HG02870 (cell line): ENCODE data around the gene AMIGO2.
"Not testable (repeated sequence)": the region's sequence is repeated elsewhere in the genome, so short reads cannot be mapped to it uniquely, and the experiment has no call there.

Source experiments
- ATAC-seq: cut with Tn5 transposase; IDR thresholded peaks from one replicate; pipeline ENCODE4 v1.9.1; 2021; ENCODE audit warnings: mild to moderate bottlenecking, moderate library complexity; ENCODE audit not compliant: unreplicated experiment

The AMIGO2 gene

DNA sequence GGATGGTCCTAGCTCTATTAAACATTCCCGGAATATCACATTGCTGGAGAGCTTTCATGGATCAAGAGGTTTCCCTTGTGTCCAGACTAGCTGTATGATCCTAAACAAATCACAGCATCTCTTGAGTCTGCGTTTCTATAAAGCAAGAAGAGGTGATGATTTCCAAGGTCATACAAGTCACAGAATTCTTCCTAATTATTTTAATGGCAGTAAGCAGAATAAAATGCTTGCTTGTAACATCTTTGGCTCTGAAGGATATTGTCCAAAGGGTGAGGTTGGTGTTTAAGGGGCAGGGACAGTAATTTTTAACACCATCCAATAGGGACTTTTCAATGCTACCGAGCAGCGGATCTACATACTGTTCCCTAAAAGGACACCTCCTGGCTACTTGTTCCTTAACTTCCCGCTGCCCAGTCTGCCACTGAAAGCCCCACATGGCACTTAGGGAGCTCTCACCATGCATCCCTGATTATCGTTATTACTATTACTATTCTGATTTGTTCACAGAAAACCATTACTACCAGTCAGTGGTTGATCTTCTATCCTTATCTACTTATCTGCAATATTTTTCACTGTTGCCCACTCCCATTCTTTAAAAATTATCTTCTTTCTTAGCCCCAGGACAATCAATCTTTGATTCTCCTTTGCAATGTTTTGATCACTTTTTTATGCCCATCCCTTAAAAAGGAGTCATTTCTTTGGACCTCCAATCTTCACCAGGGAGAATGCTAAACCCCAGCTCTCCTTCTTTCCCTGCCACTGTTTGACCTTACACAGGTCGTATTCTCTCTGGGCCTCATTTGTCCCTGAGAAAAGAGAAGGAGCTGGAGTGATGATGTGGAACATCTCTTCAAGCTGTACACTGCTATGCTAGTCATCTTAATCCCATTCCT is 4.3 kb downstream of the AMIGO2 start:
- no peak for ATAC-seq

DNA sequence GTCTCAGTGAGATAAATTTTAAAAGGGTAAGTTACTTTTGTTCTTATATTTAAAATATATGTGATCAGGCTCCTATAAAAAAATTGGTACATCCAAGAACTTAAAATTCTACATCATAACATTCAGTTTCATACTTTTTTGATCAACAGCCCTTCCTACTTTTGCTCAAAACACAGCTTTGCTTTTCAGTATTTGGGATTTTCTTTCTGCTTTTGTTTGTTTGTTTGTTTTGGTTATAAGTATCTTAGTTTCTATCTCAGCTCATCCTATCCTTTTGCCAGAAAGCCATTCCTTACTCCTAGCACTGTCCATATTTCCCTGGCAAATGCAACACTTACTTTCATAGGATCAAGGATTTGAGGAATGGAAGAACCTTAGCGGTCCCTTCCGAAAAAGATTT is 5.0 kb downstream of the AMIGO2 start:
- no peak for ATAC-seq

DNA sequence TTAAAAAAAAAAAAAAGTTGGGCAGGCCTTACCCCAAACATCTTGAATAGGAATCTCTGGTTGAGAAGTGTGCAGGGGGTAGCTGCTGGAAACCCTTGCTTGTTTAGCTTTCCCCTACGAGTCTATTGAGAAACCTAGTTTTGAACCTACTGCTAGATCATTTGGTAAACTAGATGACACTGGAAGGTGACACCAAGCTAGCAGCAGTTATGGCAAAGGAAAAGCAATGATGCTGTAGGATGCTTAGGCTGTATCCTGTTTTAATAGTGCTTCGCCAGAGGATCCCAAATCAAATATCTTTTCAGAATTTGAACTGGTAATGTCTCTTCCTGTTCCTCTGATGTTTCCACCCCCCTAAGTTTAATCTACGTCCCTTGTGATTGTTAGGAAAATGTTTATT is 5.8 kb downstream of the AMIGO2 start:
- no peak for ATAC-seq

DNA sequence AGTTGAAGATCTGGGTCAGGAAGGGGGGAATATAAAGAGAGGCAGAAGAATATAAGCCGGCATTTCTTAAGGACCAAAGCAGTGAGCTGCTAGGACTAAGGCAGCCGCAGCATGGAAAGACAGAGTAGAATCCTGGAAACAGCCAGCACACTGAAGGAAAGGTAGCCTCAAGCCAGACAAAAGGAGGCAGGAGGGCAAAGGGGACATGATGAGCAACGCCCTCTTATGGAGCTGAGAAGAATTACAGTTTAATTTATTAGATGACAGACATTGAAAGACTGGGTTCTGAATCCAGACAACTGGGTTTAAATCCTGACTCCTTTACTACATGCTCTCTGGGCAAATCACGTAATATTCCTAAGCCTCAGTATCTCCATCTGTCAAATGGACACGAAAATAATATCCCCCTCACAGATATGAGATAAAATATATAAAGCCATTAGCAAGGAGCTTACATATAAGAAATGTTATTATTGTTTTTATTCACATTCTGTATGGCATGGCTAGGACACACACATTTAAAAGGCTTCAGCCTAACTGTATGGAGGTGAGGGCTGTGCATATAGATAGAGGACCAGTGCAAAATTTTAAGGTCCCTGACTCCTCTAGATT is 8.4 kb downstream of the AMIGO2 start:
- no peak for ATAC-seq

DNA sequence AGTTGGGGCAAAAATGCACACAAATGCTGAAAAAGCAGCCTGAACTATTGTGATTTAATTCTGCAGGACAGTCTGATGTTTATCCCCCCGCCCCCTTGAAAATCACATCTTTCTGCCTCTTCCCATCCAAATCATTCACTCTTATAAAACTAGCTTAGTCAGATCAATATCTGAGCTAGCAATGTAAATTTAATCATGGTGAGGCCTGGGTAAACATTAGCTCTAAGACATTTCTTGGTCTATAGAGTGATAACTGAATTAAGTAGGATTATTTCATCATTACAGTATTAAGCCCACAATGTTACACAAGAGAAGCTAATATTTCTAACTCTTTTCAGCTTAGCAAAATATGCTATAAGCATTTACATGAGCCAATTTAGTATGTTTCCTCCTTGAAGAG is 9.4 kb downstream of the AMIGO2 start:
- no peak for ATAC-seq

DNA sequence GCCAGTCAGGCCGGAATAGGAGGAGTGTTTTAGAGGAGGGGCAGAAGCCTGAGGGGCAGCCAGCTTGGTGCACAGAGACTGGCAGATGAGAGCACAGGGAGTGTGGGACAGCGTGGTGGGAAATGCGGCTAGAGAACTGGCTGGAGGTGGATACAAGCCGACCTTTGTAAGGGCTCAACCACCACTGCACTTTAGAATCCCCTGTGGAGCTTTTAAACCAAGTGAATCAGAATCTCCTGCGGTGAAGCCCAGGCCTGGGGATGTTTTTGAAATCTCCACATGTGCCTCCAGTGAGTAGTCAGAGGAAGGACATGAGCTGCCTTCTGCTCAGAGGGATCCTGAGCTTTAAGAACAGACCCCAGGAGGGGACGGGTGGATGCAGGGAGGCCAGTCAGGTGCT is 11.2 kb downstream of the AMIGO2 start:
- ATAC-seq, result no peak

DNA sequence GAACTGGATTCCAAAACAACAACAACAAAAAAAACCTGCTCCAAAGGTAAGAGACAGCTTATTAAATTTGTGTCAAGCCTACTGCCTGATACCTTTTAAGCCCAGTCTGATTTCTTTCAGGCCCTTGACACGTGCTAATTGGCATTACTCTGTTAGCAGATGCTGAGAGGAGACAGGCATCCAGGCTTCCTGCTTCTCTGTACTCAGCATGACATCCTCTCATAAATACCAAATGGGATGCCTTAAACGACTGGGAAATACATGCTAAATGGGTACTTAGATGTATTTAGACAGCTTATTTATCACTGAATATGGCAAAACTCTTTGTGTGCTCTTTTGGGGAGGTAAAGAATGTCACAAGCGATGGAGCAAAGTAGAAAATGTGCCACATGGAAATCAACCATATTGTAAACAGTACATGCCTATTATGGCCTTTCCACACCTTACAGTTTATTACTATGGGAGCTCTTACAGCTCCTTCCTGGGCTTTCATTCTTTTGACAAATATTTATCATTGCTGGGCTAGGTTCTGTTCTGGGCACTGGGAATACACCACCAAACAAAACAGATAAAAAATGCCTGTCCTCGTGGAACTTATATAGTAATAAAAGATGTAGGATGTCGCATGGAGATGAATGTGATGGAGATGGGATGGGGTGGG is 11.9 kb downstream of the AMIGO2 start:
- no peak for ATAC-seq

DNA sequence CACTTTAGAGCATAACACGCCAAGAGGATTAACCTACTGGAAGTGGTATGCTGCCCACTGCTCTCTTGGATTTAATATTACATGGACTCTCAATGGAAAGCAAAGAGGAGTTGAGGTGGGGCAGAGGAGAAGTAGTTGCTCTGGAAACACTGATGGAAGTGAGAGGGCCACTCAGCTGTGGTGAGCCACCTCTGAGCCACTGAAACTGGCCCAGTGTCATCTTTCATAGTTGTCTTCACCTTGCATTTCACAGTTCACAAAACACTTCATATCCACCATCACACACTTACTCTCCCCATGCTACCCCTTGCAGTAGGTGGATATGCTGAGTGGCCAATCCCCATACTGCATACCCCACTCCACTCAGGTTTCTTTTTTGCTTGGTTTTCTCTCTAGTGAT is 12.6 kb downstream of the AMIGO2 start:
- peak; percentile 45 for ATAC-seq

DNA sequence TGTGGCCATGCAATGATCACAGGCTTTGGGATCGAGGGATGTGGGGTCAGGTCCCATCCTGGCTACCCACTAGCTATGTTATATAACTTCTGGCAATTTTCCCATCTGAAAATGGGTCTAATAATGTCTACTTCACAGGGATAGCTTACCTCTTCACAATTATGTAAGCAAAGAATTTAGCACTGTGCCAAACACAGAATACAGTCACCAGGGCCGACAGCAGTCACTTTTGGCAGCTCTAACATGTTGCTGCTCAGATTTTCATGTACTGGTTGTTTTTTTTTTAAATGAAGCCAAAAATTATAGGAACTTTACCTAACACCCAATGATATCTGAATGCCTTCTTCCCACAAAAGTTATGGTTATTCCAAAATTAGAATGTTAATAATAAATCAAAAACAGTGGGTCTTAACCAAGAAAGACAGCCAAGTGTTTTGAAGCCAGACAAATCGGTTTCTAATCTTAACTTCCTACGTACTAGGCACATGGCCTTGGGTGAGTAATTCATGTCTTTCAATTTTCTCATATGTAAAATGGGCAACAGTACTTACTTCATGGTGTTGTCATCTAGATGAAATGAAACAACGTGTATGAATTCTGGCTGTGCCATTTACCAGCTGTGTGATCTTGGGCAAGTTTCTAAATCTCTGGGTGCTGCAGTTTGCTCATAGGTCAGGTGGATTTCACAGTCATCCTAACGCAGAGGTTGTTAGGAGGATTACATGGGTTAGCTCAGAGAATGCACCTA is 13.3 kb downstream of the AMIGO2 start:
- peak; percentile 83 for ATAC-seq

DNA sequence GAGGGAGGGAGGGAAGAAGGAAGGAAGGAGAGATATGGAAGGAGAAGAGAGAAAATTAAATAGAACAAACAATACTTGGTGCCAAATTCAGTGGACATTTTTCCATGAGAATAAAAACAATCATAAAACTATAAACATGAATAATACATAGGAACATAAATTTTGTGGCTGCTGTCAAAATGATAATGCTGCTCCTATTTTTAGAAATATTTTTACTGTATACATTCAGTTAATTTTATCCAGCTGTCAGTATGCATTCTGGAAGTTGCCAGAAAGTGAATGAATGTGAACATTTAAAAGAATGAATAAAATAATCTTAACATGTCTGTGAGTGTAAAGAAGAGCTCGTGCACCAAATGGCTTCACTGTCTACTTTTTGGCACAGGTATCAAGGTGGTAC is 14.2 kb downstream of the AMIGO2 start:
- no peak for ATAC-seq

DNA sequence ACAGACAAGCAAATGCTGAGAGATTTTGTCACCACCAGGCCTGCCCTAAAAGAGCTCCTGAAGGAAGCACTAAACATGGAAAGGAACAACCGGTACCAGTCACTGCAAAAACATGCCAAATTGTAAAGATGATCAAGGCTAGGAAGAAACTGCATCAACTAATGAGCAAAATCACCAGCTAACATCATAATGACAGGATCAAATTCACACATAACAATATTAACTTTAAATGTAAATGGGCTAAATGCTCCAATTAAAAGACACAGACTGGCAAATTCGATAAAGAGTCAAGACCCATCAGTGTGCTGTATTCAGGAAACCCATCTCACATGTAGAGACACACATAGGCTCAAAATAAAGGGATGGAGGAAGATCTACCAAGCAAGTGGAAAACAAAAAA is 21.1 kb downstream of the AMIGO2 start:
- ATAC-seq, result not testable (repeated sequence)

DNA sequence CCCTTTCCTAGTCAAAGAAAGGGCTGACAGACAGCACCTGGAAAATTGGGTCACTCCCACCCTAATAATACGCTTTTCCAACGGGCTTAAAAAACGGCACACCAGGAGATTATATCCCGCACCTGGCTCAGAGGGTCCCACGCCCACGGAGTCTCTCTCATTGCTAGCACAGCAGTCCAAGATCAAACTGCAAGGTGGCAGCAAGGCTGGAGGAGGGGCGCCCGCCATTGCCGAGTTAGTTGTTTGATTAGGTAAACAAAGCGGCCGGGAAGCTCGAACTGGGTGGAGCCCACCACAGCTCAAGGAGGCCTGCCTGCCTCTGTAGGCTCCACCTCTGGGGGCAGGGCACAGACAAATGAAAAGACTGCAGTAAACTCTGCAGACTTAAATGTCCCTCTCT is 22.8 kb downstream of the AMIGO2 start:
- not testable (repeated sequence) for ATAC-seq

DNA sequence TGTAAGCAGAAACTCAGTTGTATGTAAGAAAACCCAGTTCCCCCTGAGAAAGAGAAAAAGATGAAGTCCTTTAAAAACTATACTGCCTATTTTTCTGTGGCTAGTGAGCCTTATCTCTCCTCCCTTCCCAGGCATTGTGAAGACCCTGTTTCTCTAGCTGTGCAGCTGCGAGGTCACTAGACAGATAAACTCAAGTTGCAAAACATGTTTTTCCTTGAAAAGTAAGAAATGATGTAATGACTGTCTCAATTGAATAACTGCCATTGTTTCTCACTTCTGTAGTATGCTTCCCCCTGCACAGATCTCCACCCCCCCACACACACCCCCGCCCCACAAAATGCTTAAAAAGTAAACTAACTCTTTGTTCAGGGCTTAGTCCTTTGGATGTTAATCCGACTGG is 23.9 kb downstream of the AMIGO2 start:
- not testable (repeated sequence) for ATAC-seq

DNA sequence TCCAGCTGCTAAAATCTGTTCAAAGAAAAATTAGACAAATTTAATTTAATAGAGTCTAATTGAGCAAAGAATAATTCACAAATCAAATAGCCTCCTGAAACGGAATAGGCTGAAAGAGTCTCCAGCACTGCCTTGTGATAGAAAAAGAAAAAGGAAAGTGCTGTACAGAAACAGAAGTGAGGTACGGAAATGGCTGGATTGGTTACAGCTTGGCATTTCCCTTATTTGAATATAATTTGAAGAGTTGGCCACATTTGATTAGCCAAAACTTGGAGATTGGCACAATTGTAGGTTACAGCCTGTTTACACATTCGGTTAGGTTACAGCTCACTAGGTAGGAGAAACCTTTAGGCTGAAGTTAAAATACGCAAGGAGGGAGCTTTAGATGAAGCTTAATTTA is 25.1 kb downstream of the AMIGO2 start:
- no peak for ATAC-seq

DNA sequence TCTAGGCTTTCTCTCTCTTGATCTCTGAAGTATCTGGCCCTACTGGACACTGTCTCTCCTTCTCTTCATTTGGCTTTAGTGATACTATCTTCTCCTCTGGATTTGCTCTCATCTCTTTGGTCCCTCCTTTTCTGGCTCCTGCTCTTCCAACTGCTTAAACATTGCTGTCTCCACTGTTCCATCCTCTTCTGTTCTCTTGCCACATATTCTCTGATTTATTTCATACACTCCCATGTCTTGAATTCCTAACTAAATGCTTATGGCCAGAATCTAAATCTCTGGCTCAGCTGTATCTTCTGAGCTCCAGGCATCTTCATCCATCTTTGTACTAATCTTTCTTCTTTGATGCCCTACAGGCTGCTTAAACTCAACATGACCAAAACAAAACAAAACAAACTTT is 25.8 kb downstream of the AMIGO2 start:
- ATAC-seq, result no peak

DNA sequence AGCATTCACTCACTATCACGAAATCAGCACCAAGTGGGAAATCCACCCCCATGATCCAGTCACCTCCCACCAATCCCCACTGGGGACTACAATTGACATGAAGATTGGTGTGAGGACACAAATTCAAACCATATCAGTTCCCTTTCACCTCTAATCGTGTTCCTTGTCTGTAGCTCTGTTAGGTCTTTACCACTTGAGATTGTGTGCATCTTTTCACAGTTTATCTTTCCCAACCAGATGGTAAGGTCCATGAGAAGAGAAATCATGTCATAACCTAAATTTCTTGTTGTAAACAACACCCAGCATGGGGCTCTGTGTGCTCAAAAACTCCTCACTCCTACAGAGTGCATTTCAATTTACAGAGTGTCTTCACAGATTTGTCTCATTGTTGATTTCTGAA is 27.5 kb downstream of the AMIGO2 start:
- ATAC-seq, result no peak

DNA sequence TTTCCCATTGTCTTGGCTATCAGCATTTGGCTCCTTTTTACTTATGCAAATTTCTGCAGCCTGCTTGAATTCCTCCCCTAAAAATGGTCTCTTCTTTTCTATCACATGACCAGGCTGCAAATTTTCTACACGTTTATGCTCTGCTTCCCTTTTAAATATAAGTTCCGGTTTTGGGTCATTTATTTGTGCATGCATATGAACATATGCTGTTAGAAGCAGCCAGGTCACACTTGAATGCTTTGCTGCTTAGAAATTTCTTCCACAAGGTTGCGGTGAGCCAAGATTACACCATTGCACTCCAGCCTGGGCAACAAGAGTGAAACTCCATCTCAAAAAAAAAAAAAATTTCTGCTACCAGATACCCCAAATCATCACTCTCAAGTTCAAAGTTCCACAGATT is 28.5 kb downstream of the AMIGO2 start:
- ATAC-seq, result not testable (repeated sequence)

DNA sequence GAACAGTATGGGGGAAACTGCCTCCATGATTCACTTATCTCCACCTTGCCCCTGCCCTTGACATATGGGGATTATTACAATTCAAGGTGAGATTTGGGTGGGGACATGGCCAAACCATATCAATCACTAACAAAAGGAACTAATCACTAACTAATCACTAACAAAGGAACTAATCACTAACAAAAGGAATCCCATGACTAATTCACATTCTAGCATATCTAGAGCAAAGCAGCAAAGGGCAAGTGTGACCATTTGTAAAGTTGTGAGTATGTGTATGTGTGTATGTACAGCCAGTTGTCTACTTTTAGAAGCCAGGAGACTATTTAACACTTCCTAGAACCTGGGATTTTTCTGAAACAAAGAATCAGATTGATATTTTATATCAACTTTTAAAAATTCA is 31.2 kb downstream of the AMIGO2 start:
- ATAC-seq, result no peak

DNA sequence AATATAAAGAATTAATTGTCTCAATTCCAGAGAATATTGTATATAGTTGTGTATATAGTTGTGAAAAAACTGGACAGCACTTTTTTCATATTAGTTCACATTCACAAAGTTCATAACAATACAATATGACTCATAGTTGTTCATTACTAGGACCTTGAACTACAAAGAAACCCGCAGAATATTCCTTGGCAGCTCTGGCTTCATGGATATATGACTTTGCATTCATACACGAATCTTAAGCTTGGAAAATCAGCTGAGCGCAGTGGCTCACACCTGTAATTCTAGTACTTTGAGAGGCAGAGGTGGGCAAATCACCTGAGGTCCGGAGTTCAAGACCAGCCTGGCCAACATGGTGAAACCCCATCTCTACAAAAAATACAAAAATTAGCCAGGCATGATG is 38.4 kb downstream of the AMIGO2 start:
- no peak for ATAC-seq

DNA sequence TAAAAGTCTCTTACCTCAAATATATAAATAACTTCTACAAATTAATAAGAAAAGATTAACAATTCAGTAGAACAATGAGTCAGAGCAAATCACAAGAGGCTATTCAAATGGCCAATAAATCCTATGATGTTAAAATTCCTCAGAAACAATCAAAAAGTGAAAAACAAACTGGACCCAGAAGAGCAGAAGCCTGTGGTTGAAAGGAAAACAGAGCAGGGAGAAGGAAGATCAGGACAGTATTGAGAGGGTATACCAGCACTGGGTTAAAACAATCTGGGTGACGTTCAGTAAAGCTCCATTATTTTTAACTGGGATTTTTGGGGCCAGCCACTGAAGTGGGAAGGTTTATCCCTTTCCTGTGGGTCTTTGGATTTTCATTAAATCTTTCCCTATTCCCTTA is 40.0 kb downstream of the AMIGO2 start:
- no peak for ATAC-seq

DNA sequence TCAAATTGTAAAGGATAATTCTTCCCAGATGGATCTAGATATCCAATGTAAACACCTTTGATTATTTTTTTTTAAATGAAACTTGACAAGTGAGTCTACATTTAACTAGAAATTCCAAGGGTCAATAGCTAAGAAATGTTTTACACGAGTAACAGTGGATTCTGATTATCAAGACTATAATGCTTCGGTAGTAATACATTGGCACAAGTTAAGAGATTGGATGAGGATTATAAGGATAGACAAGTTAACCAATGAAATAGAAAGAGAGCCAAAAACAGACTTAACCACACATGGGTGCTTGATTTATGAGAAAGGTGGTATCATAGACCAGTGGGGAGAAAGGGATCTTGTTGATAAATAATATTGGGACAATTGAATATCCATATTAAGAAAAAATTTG is 40.7 kb downstream of the AMIGO2 start:
- ATAC-seq, result no peak
